ENCODE results near the gene PCDHGA12.

Gene PCDHGA12

GRCh38 chr5:141441571-141442170 is 11.4 kb downstream of the PCDHGA12 start:
- no peak for DNase-seq

DNA sequence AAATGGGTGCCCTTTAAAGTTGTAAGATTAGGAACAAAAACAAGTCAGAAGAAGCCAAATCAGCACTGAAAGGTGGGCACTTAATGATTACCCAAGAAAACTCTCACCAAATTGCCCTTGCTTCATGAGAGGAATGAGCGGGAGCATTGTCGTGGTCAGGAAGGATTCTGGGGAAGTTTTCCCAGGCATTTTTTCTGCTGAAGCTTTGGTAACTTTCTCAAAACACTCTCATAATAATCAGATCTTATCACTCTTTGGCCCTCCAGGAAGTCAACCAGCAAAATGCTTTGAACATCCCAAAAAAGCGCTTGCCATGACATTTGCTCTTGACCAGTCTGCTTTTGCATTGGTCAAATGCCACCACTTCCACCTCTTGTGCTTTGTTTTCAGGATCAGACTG is 35.0 kb downstream of the PCDHGA12 start:
- no peak for DNase-seq

GRCh38 chr5:141475625-141476131 is 45.4 kb downstream of the PCDHGA12 start, which contains the start of gene PCDHGC3:
PCDHGC3 (plus strand) TSS chr5:141475966; CDS start chr5:141476117, 151 bp downstream.
- DNase-seq = peak; percentile 7

DNA sequence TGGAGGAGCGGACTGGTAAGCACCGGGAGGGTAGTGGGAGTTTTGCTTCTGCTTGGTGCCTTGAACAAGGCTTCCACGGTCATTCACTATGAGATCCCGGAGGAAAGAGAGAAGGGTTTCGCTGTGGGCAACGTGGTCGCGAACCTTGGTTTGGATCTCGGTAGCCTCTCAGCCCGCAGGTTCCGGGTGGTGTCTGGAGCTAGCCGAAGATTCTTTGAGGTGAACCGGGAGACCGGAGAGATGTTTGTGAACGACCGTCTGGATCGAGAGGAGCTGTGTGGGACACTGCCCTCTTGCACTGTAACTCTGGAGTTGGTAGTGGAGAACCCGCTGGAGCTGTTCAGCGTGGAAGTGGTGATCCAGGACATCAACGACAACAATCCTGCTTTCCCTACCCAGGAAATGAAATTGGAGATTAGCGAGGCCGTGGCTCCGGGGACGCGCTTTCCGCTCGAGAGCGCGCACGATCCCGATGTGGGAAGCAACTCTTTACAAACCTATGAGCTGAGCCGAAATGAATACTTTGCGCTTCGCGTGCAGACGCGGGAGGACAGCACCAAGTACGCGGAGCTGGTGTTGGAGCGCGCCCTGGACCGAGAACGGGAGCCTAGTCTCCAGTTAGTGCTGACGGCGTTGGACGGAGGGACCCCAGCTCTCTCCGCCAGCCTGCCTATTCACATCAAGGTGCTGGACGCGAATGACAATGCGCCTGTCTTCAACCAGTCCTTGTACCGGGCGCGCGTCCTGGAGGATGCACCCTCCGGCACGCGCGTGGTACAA is 46.0 kb downstream of the PCDHGA12 start:
- DNase-seq = no peak

DNA sequence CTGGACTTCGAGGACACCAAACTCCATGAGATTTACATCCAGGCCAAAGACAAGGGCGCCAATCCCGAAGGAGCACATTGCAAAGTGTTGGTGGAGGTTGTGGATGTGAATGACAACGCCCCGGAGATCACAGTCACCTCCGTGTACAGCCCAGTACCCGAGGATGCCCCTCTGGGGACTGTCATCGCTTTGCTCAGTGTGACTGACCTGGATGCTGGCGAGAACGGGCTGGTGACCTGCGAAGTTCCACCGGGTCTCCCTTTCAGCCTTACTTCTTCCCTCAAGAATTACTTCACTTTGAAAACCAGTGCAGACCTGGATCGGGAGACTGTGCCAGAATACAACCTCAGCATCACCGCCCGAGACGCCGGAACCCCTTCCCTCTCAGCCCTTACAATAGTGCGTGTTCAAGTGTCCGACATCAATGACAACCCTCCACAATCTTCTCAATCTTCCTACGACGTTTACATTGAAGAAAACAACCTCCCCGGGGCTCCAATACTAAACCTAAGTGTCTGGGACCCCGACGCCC is 46.8 kb downstream of the PCDHGA12 start:
- DNase-seq = no peak

DNA sequence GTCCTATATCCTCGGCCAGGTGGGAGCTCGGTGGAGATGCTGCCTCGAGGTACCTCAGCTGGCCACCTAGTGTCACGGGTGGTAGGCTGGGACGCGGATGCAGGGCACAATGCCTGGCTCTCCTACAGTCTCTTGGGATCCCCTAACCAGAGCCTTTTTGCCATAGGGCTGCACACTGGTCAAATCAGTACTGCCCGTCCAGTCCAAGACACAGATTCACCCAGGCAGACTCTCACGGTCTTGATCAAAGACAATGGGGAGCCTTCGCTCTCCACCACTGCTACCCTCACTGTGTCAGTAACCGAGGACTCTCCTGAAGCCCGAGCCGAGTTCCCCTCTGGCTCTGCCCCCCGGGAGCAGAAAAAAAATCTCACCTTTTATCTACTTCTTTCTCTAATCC is 47.5 kb downstream of the PCDHGA12 start:
- DNase-seq = no peak

GRCh38 chr5:141478321-141478945 is 48.1 kb downstream of the PCDHGA12 start:
- no peak for DNase-seq

- no peak for DNase-seq
Measured at GRCh38 chr5:141479776-141480175, 49.5 kb downstream of the PCDHGA12 start.
